ENCODE results near the gene WDR35.
A peak's percentile ranks its signal among the peaks of the same experiment; 100 is the strongest.

WDR35 gene

DNA sequence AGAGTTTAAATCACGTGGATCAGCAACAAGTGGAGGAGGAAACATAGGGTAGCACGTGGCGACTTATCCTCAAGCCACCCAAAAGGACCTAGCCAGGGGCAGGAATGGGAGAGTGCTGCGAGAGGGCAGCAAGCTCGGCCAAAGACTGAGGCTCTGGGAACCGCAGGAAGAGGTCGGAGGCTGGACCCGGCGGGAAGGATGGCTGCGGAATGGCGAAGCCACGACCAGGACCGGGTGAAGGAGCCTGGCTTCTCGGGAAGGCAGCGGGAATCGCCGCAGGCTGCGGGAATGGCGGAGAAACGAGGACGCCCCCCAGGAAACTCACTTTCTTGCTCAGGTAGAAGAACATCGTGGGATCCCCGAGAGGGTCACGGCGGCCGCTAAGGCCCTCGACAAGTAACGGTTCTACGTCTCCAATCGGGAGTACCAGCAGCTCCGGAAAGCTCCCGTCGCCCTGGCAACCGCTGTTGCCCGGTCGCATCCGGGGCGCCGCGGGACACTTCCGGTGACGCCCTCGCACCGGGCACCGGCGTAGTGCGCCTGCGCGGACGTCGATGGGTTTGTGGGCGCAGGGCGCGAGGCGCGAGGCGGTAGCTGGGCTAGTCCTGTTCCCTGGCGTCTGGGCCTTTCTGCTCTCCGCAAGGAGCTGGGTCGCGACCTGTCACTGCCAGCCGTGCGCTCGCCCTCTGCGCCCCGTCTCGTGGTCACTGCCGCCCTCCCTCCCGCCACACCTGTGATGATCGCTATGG lies at the start of gene WDR35:
TSS of gene WDR35 (minus strand) at position 439 of the 749 bp plus-strand sequence. CDS start at position 349, 90 bp downstream.
- DNase-seq: peak; percentile 63

DNA sequence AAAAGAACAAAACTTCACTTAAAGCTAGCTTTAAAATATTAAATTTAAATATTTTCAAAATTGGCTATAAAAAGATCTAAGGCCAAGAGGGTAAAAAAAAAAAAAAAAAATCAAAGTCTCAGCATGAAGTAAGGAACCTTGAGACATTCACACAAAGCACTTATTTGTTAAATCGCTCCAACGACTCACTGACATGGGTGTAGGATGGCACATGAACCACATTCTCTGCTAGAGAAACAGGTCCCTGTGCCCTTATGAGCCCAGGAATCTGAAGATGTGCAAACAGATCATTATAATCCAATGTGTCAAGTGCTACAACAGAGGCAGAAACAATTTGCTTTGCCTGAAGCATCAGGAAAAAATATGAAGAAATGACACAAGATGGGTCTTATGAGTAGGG lies 47.8 kb upstream of the WDR35 start:
- no peak for DNase-seq

DNA sequence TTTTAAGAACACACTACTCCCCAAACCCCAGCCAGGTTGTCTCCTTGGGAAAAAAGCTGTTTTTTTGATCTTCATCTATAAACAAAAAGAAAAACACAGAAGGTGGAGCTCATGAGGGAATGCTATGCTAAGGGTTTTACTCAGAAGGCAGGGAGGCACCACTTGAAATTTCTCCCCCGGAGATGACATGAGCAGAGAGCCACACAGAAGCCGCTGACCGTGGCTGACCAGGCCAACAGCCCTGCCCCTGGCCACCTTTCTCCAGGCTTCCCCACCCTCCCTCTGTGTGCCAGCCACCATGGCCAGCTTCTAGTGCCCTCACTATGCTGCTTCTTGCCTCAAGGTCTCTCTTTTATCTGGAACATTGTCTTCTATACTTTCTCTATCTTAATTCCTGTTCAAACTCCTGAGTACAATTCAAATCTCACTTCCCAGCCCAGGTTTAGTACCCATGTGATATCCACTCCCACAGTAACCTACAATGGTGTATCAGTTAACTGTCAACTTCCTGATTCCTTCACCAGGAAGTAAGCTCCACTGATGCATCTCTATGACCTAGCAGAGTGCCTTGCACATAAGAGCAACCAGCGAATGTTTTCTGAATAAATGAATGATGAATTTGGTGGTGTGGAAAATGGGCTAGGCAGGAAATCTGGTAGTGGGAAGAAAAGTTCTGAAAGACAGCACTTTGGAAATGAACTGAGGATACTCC lies 46.2 kb upstream of the WDR35 start:
- no peak for DNase-seq

GRCh38 chr2:20034821-20035220 lies 44.9 kb upstream of the WDR35 start:
- DNase-seq: no peak

DNA sequence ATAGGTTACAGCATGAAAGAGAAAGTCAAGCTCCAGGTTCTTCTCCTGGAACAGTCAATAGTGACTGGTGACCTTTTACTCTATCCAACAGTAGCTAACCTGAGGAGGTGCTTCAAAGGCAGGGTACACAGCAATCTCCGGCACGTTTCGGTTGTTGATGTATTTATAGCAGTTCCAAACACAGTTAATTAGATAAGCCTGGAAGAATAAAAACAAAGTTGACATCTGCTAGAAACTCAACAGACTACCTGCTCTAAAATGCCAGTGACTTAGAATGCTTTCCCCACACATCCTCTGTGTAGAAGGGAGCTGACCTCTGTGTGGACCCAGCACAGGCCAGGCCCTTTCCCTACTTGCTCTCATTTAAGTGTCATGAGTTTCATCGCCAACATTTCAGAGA lies 44.3 kb upstream of the WDR35 start:
- no peak for DNase-seq

DNA sequence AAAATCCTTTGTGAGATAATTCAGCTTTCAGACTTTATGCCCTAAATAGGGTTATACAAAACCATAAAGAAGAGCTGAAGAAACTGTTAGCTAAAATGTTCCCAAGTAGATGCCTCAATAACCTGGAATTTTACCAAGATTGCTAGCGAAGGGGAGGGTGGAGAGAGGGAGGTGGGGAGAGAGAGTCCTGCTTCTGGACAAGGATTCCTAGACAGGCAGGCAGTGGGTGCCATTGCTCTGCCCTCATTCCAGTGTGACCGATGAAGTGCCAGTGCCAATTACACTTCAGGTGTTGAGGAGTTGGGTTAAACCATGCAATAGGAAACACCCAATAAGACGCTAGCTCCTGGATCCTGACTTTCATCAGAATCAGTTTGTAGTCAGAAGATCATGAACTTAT lies 43.4 kb upstream of the WDR35 start:
- DNase-seq: no peak

DNA sequence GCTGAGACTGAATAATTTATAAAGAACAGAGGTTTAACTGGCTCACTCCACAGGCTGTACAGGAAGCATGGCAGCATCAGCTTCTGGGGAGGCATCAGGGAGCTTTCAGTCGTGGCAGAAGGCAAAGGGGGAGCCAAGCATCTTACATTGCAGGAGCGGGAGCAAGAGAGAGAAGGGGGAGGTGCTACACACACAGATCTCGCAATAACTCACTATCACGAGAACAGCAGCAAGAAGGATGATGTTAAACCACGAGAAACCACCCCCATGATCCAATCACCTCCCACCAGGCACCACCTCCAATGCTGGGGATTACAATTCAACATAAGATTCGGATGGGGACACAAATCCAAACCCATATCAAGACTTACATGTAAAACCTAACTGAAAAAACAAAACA lies 40.3 kb upstream of the WDR35 start:
- no peak for DNase-seq

DNA sequence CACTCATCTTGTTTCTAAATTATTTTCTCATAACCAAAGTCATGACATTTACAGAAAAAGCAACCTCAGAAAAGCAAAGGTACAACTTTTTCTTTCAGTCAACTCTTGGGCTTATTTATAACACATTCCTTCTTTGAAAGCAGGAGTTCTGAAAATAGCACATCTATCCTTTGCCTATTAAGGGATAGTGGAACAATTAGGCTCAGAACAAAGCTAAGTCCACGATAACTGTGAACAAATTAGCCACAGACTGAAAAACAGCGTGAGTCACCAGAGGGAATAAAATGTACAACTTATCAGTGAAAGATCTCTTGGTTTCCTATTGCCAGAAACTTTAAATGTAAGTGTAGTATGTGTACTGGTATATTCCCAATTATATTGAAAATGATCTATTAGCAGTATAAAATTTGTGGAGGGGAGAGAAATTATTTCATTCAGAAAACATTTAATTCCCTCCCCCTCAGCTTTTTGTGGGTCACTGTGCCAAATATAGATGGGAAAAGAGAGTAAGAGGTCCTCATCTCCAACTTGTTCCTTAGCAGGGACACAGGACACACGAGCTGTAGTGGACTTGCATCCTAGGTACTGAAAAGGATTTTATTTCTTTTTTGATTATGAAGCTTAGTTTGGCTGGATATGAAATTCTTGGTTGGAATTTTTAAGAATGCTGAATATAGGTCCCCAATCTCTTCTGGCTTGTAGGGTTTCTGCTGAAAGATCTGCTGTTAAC lies 38.0 kb upstream of the WDR35 start:
- no peak for DNase-seq

GRCh38 chr2:20027260-20027677 lies 37.4 kb upstream of the WDR35 start:
- DNase-seq: no peak

GRCh38 chr2:20025065-20025786 lies 35.3 kb upstream of the WDR35 start:
- no peak for DNase-seq

DNA sequence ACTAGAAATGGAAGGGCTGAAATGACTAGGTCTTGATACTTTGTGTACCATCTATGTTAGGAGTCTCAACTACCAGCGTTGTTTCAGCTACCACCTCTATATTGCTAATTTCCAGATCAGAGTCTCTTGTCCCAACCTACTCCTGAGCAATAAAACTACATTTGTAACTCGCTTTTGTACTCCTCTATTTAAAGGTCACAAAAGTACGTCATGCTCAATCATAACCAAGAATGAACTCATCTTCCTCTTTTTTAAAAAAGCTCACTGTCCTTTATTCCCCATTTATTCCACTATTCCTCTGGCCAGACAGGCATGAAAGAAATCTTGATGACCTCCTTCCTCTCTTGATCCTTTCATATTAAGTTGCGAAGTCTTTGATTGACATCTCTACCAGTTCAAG lies 33.8 kb upstream of the WDR35 start:
- DNase-seq: no peak

- no peak for DNase-seq
Observed at GRCh38 chr2:20021405-20022009, 31.6 kb upstream of the WDR35 start.

GRCh38 chr2:20019747-20020146 lies 29.8 kb upstream of the WDR35 start:
- no peak for DNase-seq

GRCh38 chr2:20018601-20019152 lies 28.8 kb upstream of the WDR35 start:
- no peak for DNase-seq

DNA sequence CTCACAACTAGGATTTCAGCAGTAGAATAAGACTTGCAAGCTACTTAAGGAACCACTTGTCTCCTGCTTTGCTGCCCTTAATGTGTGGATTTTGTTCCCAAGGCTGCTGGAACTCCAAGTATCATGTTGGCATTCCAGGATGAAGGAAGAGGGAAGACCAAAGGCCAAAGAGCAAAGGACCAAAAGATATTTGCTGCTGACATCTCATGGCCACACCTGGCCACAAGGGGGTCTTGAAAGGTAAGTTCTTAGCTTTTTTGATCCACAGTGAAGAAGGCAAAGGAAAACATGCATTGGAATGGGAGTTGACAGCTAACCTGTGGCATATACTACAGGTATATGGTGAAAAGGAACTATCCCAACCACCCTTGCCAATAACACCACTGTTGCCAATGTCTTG lies 26.4 kb upstream of the WDR35 start:
- DNase-seq: no peak

GRCh38 chr2:20015482-20016083 lies 25.7 kb upstream of the WDR35 start:
- no peak for DNase-seq

DNA sequence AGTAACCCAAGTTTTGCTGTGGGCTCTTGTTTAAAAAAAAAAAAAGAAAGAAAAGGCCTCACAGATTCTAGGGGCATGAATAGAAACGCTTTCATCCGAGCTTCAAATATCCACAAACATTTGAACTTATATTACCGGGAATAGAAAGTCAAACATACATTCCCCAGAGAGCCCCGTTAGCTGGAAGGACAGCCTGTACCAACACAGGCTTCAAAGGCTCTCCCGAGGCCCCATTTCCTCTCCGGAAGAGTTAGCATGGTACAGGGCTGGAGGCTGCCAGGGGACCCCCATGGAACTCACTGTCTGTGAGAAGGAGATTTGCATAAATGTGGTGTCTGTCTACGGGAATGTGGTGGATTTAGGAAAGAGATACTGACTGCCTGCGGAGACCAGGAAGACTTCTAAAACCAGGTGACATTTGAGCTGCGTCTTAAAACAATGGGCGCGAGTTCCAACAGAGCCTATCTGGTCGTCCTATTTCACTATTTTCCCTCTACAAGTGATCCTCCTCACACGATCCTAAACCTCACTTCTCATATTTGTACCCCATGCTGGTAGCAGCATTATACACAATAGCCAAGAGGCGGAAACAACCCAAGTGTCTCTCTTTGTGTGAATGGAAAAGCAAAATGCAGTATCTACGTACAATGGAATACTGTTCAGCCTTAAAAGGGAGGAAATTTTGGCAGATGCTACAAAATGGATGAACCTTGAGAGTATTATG lies 23.4 kb upstream of the WDR35 start:
- no peak for DNase-seq

DNA sequence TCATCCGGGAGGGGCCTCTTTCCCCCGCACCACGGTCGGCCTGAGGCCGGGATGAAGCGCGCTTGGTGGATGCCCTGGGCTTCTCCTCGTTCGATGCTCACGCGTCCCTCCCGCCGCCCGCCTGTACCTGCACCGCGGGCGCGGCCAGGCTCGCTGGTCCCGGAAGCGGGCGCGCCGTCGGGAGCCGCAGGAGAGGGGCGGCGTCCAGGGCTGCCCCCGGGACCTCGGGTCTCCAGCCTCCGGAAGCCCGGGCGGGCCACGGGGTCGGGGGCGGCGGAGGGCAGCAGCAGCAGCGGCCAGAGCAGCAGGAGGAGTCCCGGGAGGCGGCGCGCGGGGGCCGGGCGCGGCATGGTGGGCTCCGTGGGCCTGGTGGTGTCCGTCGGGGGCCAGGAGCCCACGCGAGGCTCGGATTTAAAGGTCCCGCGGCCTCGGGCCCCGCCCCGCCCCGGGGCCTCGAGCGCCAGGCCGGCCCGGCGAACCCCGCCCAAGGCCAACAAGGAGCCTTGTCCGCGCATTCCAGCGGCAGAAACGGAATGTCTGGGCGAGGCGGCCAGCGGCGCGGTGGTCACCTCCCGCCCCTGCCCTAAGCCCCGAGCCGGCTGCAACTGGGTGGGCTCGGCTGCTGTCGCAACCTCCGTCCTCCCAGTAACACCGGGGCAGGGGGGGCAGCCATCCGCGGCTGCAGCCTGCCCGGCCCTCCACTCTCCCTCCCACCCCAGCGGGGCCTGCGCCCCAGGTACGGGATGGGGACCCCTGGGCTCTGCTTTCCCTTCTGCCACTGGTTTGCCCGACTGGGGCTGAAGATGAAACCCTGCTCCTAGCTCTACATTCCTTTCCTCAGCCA lies 22.6 kb upstream of the WDR35 start, which contains the start of gene MATN3:
TSS of gene MATN3 (minus strand) at position 387 of the 844 bp plus-strand sequence. CDS start at position 350, 37 bp downstream.
- no peak for DNase-seq

DNA sequence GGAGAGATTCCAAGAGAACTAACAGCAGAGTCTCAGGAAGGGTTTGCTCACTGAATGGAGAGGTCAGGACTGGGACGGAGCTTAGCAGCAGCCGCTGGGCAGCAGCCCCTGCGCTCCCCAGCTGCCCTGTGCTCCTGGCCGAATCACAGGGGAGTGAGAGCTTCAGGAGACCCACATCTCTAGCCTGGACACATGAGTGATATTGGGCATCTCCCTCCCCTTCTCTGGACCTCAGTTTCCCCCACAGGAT lies 22.1 kb upstream of the WDR35 start:
- no peak for DNase-seq

GRCh38 chr2:20011276-20012031 lies 21.5 kb upstream of the WDR35 start:
- DNase-seq: no peak

Measured in GDM1 (cell line).